Measurements from ENCODE around the gene ASCL2. TPM values are rescaled to one million over a fixed set of nuclear protein-coding genes. Genes with fewer than 3 reads are reported as not detected.

ASCL2 gene
- total and polyA plus RNA-seq, 2 experiments from 2014 or later, result not detected

GRCh38 chr11:2235588-2236326, 34.6 kb downstream of the ASCL2 start:
- Histone ChIP-seq H3K4me1 (ENCODE audit: low read depth) (no peaks in the 10 kb centered on the region), H3K9me3 (ENCODE audit: low read depth) (no peaks in the 10 kb centered on the region), H3K27me3 (peaks cover 10% of the 10 kb centered on the region), H3K27ac (no peak overlapping the region), H3K4me3 (no peak overlapping the region), H3K36me3 (no peaks in the 10 kb centered on the region)
- no peak for DNase-seq (ENCODE audit: low read depth in 1 of 2, low spot score in 1 of 2)
- no peak for TF ChIP-seq CTCF (IDR thresholded peaks at IDR 0.05; ENCODE audit: low read depth, low read length)

GRCh38 chr11:2234963-2235362, 35.4 kb downstream of the ASCL2 start:
- no peak for DNase-seq (ENCODE audit: low read depth in 1 of 2, low spot score in 1 of 2)
- peaks cover 10% of the 10 kb centered on the region for H3K27me3 ChIP-seq

GRCh38 chr11:2233693-2234455, 36.5 kb downstream of the ASCL2 start:
- no peak overlapping the region for H3K4me3 ChIP-seq
- H3K36me3 ChIP-seq, result no peaks in the 10 kb centered on the region
- H3K9me3 ChIP-seq (ENCODE audit: low read depth), result no peaks in the 10 kb centered on the region
- no peak overlapping the region for H3K27ac ChIP-seq
- no peaks in the 10 kb centered on the region for H3K4me1 ChIP-seq (ENCODE audit: low read depth)
- TF ChIP-seq CTCF (IDR thresholded peaks at IDR 0.05; ENCODE audit: low read depth, low read length), result no peak
- DNase-seq (ENCODE audit: low read depth in 1 of 2, low spot score in 1 of 2), result no peak
- H3K27me3 ChIP-seq, result peaks cover 10% of the 10 kb centered on the region

More at GRCh38 chr11:2234963-2235362, 35.4 kb downstream of the ASCL2 start:
- no peaks in the 10 kb centered on the region for H3K9me3 ChIP-seq (ENCODE audit: low read depth)
- no peaks in the 10 kb centered on the region for H3K4me1 ChIP-seq (ENCODE audit: low read depth)
- no peak overlapping the region for H3K27ac ChIP-seq
- no peak for TF ChIP-seq CTCF (IDR thresholded peaks at IDR 0.05; ENCODE audit: low read depth, low read length)
- H3K36me3 ChIP-seq, result no peaks in the 10 kb centered on the region
- H3K4me3 ChIP-seq, result no peak overlapping the region

GRCh38 chr11:2229713-2230297, 40.6 kb downstream of the ASCL2 start:
- no peaks in the 10 kb centered on the region for H3K9me3 ChIP-seq (ENCODE audit: low read depth)
- no peak overlapping the region for H3K4me3 ChIP-seq
- DNase-seq (ENCODE audit: low read depth in 1 of 2, low spot score in 1 of 2), result no peak
- peaks cover 10% of the 10 kb centered on the region for H3K27me3 ChIP-seq
- H3K4me1 ChIP-seq (ENCODE audit: low read depth), result no peaks in the 10 kb centered on the region
- H3K36me3 ChIP-seq, result no peaks in the 10 kb centered on the region
- TF ChIP-seq CTCF (IDR thresholded peaks at IDR 0.05; ENCODE audit: low read depth, low read length), result no peak
- no peak overlapping the region for H3K27ac ChIP-seq

GRCh38 chr11:2224254-2224653, 46.1 kb downstream of the ASCL2 start:
- Histone ChIP-seq H3K27ac (no peak overlapping the region), H3K4me3 (no peak overlapping the region), H3K36me3 (no peaks in the 10 kb centered on the region), H3K27me3 (peaks cover 2% of the 10 kb centered on the region), H3K9me3 (ENCODE audit: low read depth) (no peaks in the 10 kb centered on the region), H3K4me1 (ENCODE audit: low read depth) (no peaks in the 10 kb centered on the region)
- TF ChIP-seq CTCF (IDR thresholded peaks at IDR 0.05; ENCODE audit: low read depth, low read length), result no peak
- DNase-seq (ENCODE audit: low read depth in 1 of 2, low spot score in 1 of 2), result no peak
